Activated naive CD4-positive, alpha-beta T cell treated with anti-CD3 and anti-CD28 coated beads for 36 hours (primary cell): ENCODE data around the gene TTC23L. TPM values are rescaled to one million over a fixed set of nuclear protein-coding genes. Genes with fewer than 3 reads are reported as not detected.

Experiments used
- total RNA-seq, 2 experiments: library from RNA; stranded (reverse); gene quantifications; one replicate each; pipeline ENCODE4 v1.2.3, GENCODE V29; 2021

TTC23L gene
- total RNA-seq, 2 experiments from 2014 or later = 0.42 to 0.43 TPM

Other genes with a start within 250 kb of the TTC23L start
- gene RAI14, start 182.8 kb upstream of the TTC23L start, total RNA-seq = 1 to 10 TPM; 5.8 to 6.7 TPM
- gene RAD1, start 76.3 kb downstream of the TTC23L start, total RNA-seq = 10 to 100 TPM; 38.8 to 40.7 TPM
- gene BRIX1, start 76.5 kb downstream of the TTC23L start, total RNA-seq = 10 to 100 TPM; 66.5 to 69.0 TPM
- 10 to 100 TPM; 59.1 to 62.1 TPM for gene DNAJC21, start 90.4 kb downstream of the TTC23L start, total RNA-seq
- not detected for gene AGXT2, start 208.8 kb downstream of the TTC23L start, total RNA-seq